GOT3 (cell line): ENCODE measurements around the gene SCAI.
"Not testable (repeated sequence)": the region's sequence is repeated elsewhere in the genome, so short reads cannot be mapped to it uniquely, and the experiment has no call there.

Experiments
- DNase-seq: peaks from one replicate; lab custom pipeline; 2025; ENCODE audit warnings: mixed read lengths; lab: John Stamatoyannopoulos, UW

The SCAI gene

GRCh38 chr9:125143377-125144090 lies at the start of gene SCAI:
Gene SCAI, minus strand, starts transcription at chr9:125143528. Its CDS starts 91 bp downstream, at chr9:125143437.
- peak; percentile 74 for DNase-seq

- no peak for DNase-seq
Measured at GRCh38 chr9:125190361-125190801, 47.1 kb upstream of the SCAI start.

GRCh38 chr9:125189361-125190289 lies 46.3 kb upstream of the SCAI start, which contains the start of gene PPP6C:
Gene PPP6C, minus strand, starts transcription at chr9:125189803. Its CDS starts 85 bp downstream, at chr9:125189718.
- DNase-seq, result peak; percentile 56

GRCh38 chr9:125189011-125189360 lies 45.7 kb upstream of the SCAI start:
- no peak for DNase-seq

- no peak for DNase-seq
Measured at GRCh38 chr9:125183561-125183960, 40.2 kb upstream of the SCAI start.

- no peak for DNase-seq
Measured at GRCh38 chr9:125183054-125183453, 39.7 kb upstream of the SCAI start.

- DNase-seq, result not testable (repeated sequence)
Measured at GRCh38 chr9:125181756-125182155, 38.4 kb upstream of the SCAI start.

- DNase-seq, result no peak
Measured at GRCh38 chr9:125180876-125181275, 37.5 kb upstream of the SCAI start.

- not testable (repeated sequence) for DNase-seq
Measured at GRCh38 chr9:125179776-125180175, 36.4 kb upstream of the SCAI start.

GRCh38 chr9:125177888-125178287 lies 34.6 kb upstream of the SCAI start:
- no peak for DNase-seq

- no peak for DNase-seq
Measured at GRCh38 chr9:125176636-125177035, 33.3 kb upstream of the SCAI start.

- DNase-seq, result no peak
Measured at GRCh38 chr9:125172031-125172755, 28.9 kb upstream of the SCAI start.

GRCh38 chr9:125169895-125170294 lies 26.6 kb upstream of the SCAI start:
- DNase-seq, result no peak

- DNase-seq, result no peak
Measured at GRCh38 chr9:125166762-125167161, 23.4 kb upstream of the SCAI start.

- not testable (repeated sequence) for DNase-seq
Measured at GRCh38 chr9:125162891-125163290, 19.6 kb upstream of the SCAI start.

GRCh38 chr9:125161284-125161918 lies 18.1 kb upstream of the SCAI start:
- no peak for DNase-seq

GRCh38 chr9:125160750-125161149 lies 17.4 kb upstream of the SCAI start:
- no peak for DNase-seq

- no peak for DNase-seq
Measured at GRCh38 chr9:125156551-125156950, 13.2 kb upstream of the SCAI start.

GRCh38 chr9:125153712-125154367 lies 10.5 kb upstream of the SCAI start:
- no peak for DNase-seq

GRCh38 chr9:125151730-125152129 lies 8.4 kb upstream of the SCAI start:
- DNase-seq, result no peak
